Activated CD4-positive, alpha-beta T cell treated with anti-CD3 and anti-CD28 coated beads for 24 hours (primary cell): Measurements from ENCODE around the gene DRICH1.
"Not testable (repeated sequence)": the region's sequence is repeated elsewhere in the genome, so short reads cannot be mapped to it uniquely, and the experiment has no call there.

Source experiments
- DNase-seq, 2 donors: peaks; one replicate each; pipeline ENCODE4 v3.0.0-alpha.2; 2020; ENCODE audit warnings: low read depth in 2 of 2

The DRICH1 gene

GRCh38 chr22:23649071-23649501 is 17.0 kb upstream of the DRICH1 start:
- DNase-seq, result no peak

GRCh38 chr22:23646526-23646925 is 14.4 kb upstream of the DRICH1 start:
- not testable (repeated sequence) for DNase-seq

- DNase-seq, result not testable (repeated sequence)
Observed at GRCh38 chr22:23640206-23640605, 8.1 kb upstream of the DRICH1 start.

- DNase-seq, result no peak
Observed at GRCh38 chr22:23639661-23640060, 7.5 kb upstream of the DRICH1 start.

GRCh38 chr22:23638611-23639010 is 6.5 kb upstream of the DRICH1 start:
- DNase-seq, result no peak

- not testable (repeated sequence) for DNase-seq
Observed at GRCh38 chr22:23635291-23635690, 3.2 kb upstream of the DRICH1 start.

- not testable (repeated sequence) for DNase-seq
Observed at GRCh38 chr22:23628056-23628743, 3.9 kb downstream of the DRICH1 start.

GRCh38 chr22:23627401-23628055 is 4.6 kb downstream of the DRICH1 start:
- DNase-seq, result peak; percentile 38 to 45

GRCh38 chr22:23626286-23626975 is 5.7 kb downstream of the DRICH1 start:
- DNase-seq, result no peak

- no peak for DNase-seq
Observed at GRCh38 chr22:23622634-23623033, 9.5 kb downstream of the DRICH1 start.

- DNase-seq, result not testable (repeated sequence)
Observed at GRCh38 chr22:23621916-23622315, 10.2 kb downstream of the DRICH1 start.

- no peak for DNase-seq
Observed at GRCh38 chr22:23621082-23621780, 10.9 kb downstream of the DRICH1 start.

- no peak for DNase-seq
Observed at GRCh38 chr22:23613193-23613972, 18.7 kb downstream of the DRICH1 start.

- DNase-seq, result no peak
Observed at GRCh38 chr22:23609983-23610781, 21.9 kb downstream of the DRICH1 start.

GRCh38 chr22:23608583-23608982 is 23.5 kb downstream of the DRICH1 start:
- no peak for DNase-seq

- no peak for DNase-seq
Observed at GRCh38 chr22:23606204-23607131, 25.7 kb downstream of the DRICH1 start.

- no peak for DNase-seq
Observed at GRCh38 chr22:23604939-23605712, 27.0 kb downstream of the DRICH1 start.

GRCh38 chr22:23603266-23603665 is 28.9 kb downstream of the DRICH1 start:
- no peak for DNase-seq
